ENCODE measurements around the gene CD99. TPM values are rescaled to one million over a fixed set of nuclear protein-coding genes. Genes with fewer than 3 reads are reported as not detected.

CD99 gene
- total and polyA plus RNA-seq, 9 of the 15 experiments (the other 6 are each of a cell fraction or from before 2014, with no cell fraction given): 5.0 to 55.3 (median 34.5) TPM

DNA sequence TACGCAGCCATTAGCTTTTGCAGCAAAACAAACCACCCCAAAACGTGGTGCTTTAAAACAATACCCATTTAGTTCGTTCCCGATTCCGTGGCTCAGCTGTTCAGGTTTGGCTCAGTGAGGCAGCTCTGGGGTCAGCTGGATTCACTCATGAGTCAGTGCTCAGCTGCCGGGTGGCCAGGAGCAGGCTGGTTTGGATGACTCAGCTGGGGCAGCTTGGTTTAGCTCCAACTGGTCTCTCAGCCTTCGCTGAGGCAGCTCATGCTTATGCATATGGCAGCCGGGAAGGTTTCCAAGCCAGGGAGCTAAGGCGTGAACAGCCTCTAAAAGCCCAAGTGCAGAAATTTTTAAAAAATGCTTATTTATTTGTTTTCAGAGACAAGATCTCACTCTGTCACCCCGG is 13.3 kb upstream of the CD99 start (continued):
- TF ChIP-seq, protein P1, sequence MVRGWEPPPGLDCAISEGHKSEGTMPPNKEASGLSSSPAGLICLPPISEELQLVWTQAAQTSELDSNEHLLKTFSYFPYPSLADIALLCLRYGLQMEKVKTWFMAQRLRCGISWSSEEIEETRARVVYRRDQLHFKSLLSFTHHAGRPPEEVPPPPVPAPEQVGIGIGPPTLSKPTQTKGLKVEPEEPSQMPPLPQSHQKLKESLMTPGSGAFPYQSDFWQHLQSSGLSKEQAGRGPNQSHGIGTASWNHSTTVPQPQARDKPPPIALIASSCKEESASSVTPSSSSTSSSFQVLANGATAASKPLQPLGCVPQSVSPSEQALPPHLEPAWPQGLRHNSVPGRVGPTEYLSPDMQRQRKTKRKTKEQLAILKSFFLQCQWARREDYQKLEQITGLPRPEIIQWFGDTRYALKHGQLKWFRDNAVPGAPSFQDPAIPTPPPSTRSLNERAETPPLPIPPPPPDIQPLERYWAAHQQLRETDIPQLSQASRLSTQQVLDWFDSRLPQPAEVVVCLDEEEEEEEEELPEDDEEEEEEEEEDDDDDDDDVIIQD (CRISPR knock-in tag; IDR thresholded peaks at IDR 0.05): no peak
- TF ChIP-seq ZFP30 (CRISPR knock-in tag; IDR thresholded peaks at IDR 0.05; ENCODE audit: borderline replicate concordance): no peak
- TF ChIP-seq, protein P2, sequence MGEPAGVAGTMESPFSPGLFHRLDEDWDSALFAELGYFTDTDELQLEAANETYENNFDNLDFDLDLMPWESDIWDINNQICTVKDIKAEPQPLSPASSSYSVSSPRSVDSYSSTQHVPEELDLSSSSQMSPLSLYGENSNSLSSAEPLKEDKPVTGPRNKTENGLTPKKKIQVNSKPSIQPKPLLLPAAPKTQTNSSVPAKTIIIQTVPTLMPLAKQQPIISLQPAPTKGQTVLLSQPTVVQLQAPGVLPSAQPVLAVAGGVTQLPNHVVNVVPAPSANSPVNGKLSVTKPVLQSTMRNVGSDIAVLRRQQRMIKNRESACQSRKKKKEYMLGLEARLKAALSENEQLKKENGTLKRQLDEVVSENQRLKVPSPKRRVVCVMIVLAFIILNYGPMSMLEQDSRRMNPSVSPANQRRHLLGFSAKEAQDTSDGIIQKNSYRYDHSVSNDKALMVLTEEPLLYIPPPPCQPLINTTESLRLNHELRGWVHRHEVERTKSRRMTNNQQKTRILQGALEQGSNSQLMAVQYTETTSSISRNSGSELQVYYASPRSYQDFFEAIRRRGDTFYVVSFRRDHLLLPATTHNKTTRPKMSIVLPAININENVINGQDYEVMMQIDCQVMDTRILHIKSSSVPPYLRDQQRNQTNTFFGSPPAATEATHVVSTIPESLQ (CRISPR knock-in tag; IDR thresholded peaks at IDR 0.05): no peak
- TF ChIP-seq KDM1A (IDR thresholded peaks at IDR 0.05): no peak
- peak; percentile 64; the same call in 1 of the 2 replicates for TF ChIP-seq MAFK (IDR thresholded peaks at IDR 0.05; ENCODE audit: low read length)
- TF ChIP-seq PHF20 (IDR thresholded peaks at IDR 0.05; ENCODE audit: partially characterized antibody): no peak
- TF ChIP-seq RAD51 (IDR thresholded peaks at IDR 0.05; ENCODE audit: borderline replicate concordance, low read depth): no peak
- no peak for TF ChIP-seq SIRT6 (IDR thresholded peaks at IDR 0.05; ENCODE audit: low read depth, low read length)
- TF ChIP-seq, protein P3, sequence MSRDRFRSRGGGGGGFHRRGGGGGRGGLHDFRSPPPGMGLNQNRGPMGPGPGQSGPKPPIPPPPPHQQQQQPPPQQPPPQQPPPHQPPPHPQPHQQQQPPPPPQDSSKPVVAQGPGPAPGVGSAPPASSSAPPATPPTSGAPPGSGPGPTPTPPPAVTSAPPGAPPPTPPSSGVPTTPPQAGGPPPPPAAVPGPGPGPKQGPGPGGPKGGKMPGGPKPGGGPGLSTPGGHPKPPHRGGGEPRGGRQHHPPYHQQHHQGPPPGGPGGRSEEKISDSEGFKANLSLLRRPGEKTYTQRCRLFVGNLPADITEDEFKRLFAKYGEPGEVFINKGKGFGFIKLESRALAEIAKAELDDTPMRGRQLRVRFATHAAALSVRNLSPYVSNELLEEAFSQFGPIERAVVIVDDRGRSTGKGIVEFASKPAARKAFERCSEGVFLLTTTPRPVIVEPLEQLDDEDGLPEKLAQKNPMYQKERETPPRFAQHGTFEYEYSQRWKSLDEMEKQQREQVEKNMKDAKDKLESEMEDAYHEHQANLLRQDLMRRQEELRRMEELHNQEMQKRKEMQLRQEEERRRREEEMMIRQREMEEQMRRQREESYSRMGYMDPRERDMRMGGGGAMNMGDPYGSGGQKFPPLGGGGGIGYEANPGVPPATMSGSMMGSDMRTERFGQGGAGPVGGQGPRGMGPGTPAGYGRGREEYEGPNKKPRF (IDR thresholded peaks at IDR 0.05; ENCODE audit: low read depth, low read length): no peak
- no peak for TF ChIP-seq ZNF699 (CRISPR knock-in tag; IDR thresholded peaks at IDR 0.05; ENCODE audit: insufficient replicate concordance)
- TF ChIP-seq BCOR (IDR thresholded peaks at IDR 0.05): peak; percentile 26; the same call in 1 of the 2 replicates
- TF ChIP-seq, protein P4, sequence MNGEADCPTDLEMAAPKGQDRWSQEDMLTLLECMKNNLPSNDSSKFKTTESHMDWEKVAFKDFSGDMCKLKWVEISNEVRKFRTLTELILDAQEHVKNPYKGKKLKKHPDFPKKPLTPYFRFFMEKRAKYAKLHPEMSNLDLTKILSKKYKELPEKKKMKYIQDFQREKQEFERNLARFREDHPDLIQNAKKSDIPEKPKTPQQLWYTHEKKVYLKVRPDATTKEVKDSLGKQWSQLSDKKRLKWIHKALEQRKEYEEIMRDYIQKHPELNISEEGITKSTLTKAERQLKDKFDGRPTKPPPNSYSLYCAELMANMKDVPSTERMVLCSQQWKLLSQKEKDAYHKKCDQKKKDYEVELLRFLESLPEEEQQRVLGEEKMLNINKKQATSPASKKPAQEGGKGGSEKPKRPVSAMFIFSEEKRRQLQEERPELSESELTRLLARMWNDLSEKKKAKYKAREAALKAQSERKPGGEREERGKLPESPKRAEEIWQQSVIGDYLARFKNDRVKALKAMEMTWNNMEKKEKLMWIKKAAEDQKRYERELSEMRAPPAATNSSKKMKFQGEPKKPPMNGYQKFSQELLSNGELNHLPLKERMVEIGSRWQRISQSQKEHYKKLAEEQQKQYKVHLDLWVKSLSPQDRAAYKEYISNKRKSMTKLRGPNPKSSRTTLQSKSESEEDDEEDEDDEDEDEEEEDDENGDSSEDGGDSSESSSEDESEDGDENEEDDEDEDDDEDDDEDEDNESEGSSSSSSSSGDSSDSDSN (IDR thresholded peaks at IDR 0.05; ENCODE audit: borderline replicate concordance in 1 of 2, low read depth in 2 of 2, low read length in 2 of 2): 0 out of 4 replicates have a peak, but pooled peaks of 1 of the 2 experiments have one; percentile 31
- no peak for TF ChIP-seq ZNF431 (CRISPR knock-in tag; IDR thresholded peaks at IDR 0.05)
- TF ChIP-seq CBX5 (IDR thresholded peaks at IDR 0.05; ENCODE audit: borderline replicate concordance, low read depth): no peak
- TF ChIP-seq ZNF586 (CRISPR knock-in tag; conservative IDR thresholded peaks at IDR 0.05): no peak
- no peak for TF ChIP-seq XRCC4 (IDR thresholded peaks at IDR 0.05; ENCODE audit: extremely low read depth, insufficient read depth, insufficient read length)
- TF ChIP-seq NFATC3 (IDR thresholded peaks at IDR 0.05): no peak
- TF ChIP-seq ZNF551 (CRISPR knock-in tag; IDR thresholded peaks at IDR 0.05): no peak
- TF ChIP-seq TRIM24 (IDR thresholded peaks at IDR 0.05): 0 out of 4 replicates have a peak, but pooled peaks of 1 of the 2 experiments have one; percentile 20
- TF ChIP-seq ZNF316 (IDR thresholded peaks at IDR 0.05): peak; percentile 48; the same call in 1 of the 2 replicates
- TF ChIP-seq CC2D1A (IDR thresholded peaks at IDR 0.05): no peak
- TF ChIP-seq TAF9B (IDR thresholded peaks at IDR 0.05; ENCODE audit: partially characterized antibody): peak; percentile 95
